ENCODE data around the gene HDAC7. TPM values are rescaled to one million over a fixed set of nuclear protein-coding genes. Genes with fewer than 3 reads are reported as not detected.

Gene HDAC7
- total and polyA plus RNA-seq, 2 experiments from 2014 or later = 41.3 to 60.1 TPM

DNA sequence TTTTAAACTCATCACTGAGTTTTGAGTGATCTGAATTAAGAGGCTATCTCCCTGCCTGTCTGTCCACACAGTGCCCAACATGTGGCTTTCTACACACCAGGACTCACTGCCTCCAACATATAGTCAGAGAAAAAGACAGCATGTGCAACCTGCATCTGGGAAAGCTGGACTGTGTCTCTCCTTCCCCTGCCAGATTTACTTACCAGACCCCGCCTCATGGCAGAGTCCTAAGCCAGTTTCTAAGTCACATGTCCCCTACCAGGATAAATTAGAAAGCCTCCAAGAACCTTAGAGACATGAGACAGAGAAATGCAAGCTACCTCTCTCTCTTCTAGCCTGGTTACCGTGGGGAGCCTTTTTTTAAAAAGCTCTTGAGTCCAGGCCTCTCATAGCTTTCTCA lies 2.7 kb upstream of the HDAC7 start:
- H4K20me1 ChIP-seq (replicated peaks; ENCODE audit: insufficient read depth) = no peaks in the 10 kb centered on the region; the same call in 1 of the 2 replicates
- TF ChIP-seq JUNB (IDR thresholded peaks at IDR 0.05; ENCODE audit: unreplicated experiment) (no peak), STAT1 (IDR thresholded peaks at IDR 0.05; ENCODE audit: unreplicated experiment) (no peak), CREB1 (CRISPR knock-in tag; IDR thresholded peaks at IDR 0.05; ENCODE audit: low read depth) (no peak), EZH2 (IDR thresholded peaks at IDR 0.05; ENCODE audit: low read depth, unreplicated experiment) (no peak), POLR2AphosphoS5 (IDR thresholded peaks at IDR 0.05; ENCODE audit: low read depth) (no peak), CTCF (conservative IDR thresholded peaks at IDR 0.05; ENCODE audit: low read depth in 2 of 2) (no peak), ZNF462 (CRISPR knock-in tag; IDR thresholded peaks at IDR 0.05) (no peak), ZNF331 (CRISPR knock-in tag; IDR thresholded peaks at IDR 0.05; ENCODE audit: low read depth) (no peak), ZNF114 (CRISPR knock-in tag; IDR thresholded peaks at IDR 0.05) (no peak), NANOG (IDR thresholded peaks at IDR 0.05; ENCODE audit: borderline replicate concordance) (no peak), REST (IDR thresholded peaks at IDR 0.05; ENCODE audit: unreplicated experiment) (no peak), EZH2phosphoT487 (IDR thresholded peaks at IDR 0.05; ENCODE audit: unreplicated experiment) (no peak)
- TF ChIP-seq, protein P1, sequence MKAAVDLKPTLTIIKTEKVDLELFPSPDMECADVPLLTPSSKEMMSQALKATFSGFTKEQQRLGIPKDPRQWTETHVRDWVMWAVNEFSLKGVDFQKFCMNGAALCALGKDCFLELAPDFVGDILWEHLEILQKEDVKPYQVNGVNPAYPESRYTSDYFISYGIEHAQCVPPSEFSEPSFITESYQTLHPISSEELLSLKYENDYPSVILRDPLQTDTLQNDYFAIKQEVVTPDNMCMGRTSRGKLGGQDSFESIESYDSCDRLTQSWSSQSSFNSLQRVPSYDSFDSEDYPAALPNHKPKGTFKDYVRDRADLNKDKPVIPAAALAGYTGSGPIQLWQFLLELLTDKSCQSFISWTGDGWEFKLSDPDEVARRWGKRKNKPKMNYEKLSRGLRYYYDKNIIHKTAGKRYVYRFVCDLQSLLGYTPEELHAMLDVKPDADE (IDR thresholded peaks at IDR 0.05) = no peak
- Mint-ChIP-seq H3K27me3 (ENCODE audit: insufficient read depth, low read depth, poor library complexity) (peaks cover 18% of the 10 kb centered on the region), H3K36me3 (ENCODE audit: low read depth) (peaks cover 4% of the 10 kb centered on the region; the same call in 2 of the 3 replicates), H3K9me3 (no peaks in the 10 kb centered on the region), H3K4me1 (peaks cover 54% of the 10 kb centered on the region), H3K27ac (no peak overlapping the region), H3K4me3 (no peak overlapping the region; the same call in 2 of the 3 replicates)
- no peak overlapping the region for H3K4me3 ChIP-seq
- H3K4me1 ChIP-seq (ENCODE audit: insufficient read depth) = peaks cover 46% of the 10 kb centered on the region
- H3F3A ChIP-seq (replicated peaks; ENCODE audit: low read depth) = no peaks in the 10 kb centered on the region; the same call in 1 of the 2 replicates
- no peak for DNase-seq (ENCODE audit: low spot score)
- no peaks in the 10 kb centered on the region for H3K27me3 ChIP-seq (ENCODE audit: insufficient read depth)
- no peak for ATAC-seq
- 0 out of 2 replicates have a peak, but pooled peaks cover 3% of the 10 kb centered on the region for H3K9me2 ChIP-seq (ENCODE audit: insufficient read depth)
- no peak overlapping the region for H2AFZ ChIP-seq
- no peak overlapping the region for H3K4me2 ChIP-seq
- no peaks in the 10 kb centered on the region for H3K36me3 ChIP-seq (ENCODE audit: insufficient read depth)
- no peak overlapping the region for H3K27ac ChIP-seq (ENCODE audit: low read depth)
- peaks cover 24% of the 10 kb centered on the region for H3K79me2 ChIP-seq (replicated peaks; ENCODE audit: insufficient read depth)

Data from GM23338 (cell line).